ENCODE results near the gene AKAP13. TPM values are rescaled to one million over a fixed set of nuclear protein-coding genes. Genes with fewer than 3 reads are reported as not detected.

The AKAP13 gene
- total and polyA plus RNA-seq, 2 donors (not counting 1 experiment from before 2014, with no cell fraction given): 73.8 to 358 TPM

DNA sequence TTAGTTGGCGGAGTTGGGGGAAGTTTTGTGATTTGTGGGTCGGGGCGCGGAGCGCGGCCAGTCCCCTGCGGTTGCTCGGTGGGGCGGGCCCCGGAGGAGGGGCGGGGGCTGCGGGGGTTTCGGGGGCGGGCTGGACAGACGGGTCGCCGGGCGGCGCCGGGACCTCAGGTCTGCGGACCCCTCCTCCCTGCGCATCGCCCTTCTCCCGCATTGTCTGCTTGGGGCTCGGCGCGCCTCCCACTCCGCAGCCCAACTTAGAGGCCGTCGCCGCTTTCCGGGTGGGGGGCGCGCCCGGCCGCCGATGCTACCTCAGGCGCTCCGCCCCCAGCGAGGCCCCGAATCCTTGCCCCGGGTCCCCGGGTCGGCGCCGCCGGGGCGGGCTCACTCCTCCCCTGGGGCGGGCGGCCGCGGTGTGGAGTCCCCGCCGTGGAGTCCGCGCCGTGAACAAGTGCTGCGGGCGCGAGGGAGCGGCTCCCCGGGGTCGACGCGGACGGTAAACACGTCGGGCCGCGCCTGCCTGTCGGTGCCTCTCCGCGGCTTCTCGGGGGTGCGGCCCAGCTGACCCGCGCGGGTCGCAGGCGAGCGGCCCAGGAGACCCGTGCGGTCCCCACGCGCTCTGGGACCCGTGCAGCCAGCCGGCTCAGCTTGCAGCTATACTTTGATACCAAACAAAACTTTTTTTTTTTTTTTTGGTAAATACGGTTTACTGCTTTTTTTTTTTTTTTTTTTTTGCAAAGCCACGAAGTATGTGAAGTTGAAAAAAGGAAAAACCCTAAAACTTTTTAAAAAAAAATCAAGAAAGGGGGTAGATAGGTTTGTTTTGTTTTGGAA lies 624 bp downstream of the AKAP13 start:
- Mint-ChIP-seq H3K4me1 (peaks cover 48% of the 10 kb centered on the region), H3K4me3 (peak overlapping the region; percentile 86), H3K27me3 (no peaks in the 10 kb centered on the region), H3K9me3 (ENCODE audit: insufficient read depth) (no peaks in the 10 kb centered on the region), H3K27ac (peak overlapping the region; percentile 90)
- Histone ChIP-seq H3K9ac (ENCODE audit: low read length) (peak overlapping the region; percentile 75), H3K79me2 (ENCODE audit: control insufficient read depth, insufficient read depth, low read length) (peaks cover 46% of the 10 kb centered on the region), H3K27me3 (replicated peaks in 1 of 4; ENCODE audit: control extremely low read depth in 1 of 4, control insufficient read depth in 3 of 4, insufficient read depth in 4 of 4, low read length in 3 of 4) (peaks cover 0 to 4% (median 0%) of the 10 kb centered on the region in 4 experiments), H3K4me1 (ENCODE audit: control insufficient read depth in 2 of 2, insufficient read depth in 2 of 2, low read length in 2 of 2) (peaks cover 35 to 42% of the 10 kb centered on the region in 2 donors), H3K27ac (ENCODE audit: low read length in 2 of 2) (peak overlapping the region; percentile 66 to 74), H3K4me3 (ENCODE audit: control extremely low read depth in 1 of 5, extremely low read depth in 1 of 5, insufficient read depth in 1 of 5, low read depth in 2 of 5, low read length in 4 of 5) (peak overlapping the region; percentile 65 to 88 (median 69)), H2AFZ (ENCODE audit: insufficient read depth, low read depth, low read length, poor library complexity, severe bottlenecking) (peak overlapping the region; percentile 48), H3K9me3 (ENCODE audit: control extremely low read depth in 1 of 3, control insufficient read depth in 2 of 3, insufficient read depth in 1 of 3, low read length in 2 of 3) (no peaks in the 10 kb centered on the region), H3K4me2 (replicated peaks; ENCODE audit: low read depth, low read length, poor library complexity, severe bottlenecking) (peak overlapping the region; percentile 78), H3K36me3 (replicated peaks in 1 of 2; ENCODE audit: control extremely low read depth in 1 of 2, control insufficient read depth in 1 of 2, extremely low read depth in 1 of 2, insufficient read depth in 2 of 2, low read length in 1 of 2) (no peaks in the 10 kb centered on the region), H4K20me1 (ENCODE audit: control insufficient read depth, insufficient read depth, low read length, poor library complexity, severe bottlenecking) (peaks cover 47% of the 10 kb centered on the region)
- ATAC-seq (ENCODE audit: low read depth) (peak; percentile 38), DNase-seq (peak; percentile 74)
- ChIA-PET POLR2A (interaction anchor here (0.6 to 3.8 kb wide), 14 partner anchors 13 to 86 kb away, joined by 3 to 26 read pairs (median 5); no protein-coding TSS in a partner anchor), CTCF (interaction anchor here (0.7 to 6.3 kb wide), 11 partner anchors 23 to 91 kb away, joined by 3 to 89 read pairs (median 4); no protein-coding TSS in a partner anchor)
- intact Hi-C loops (cut with micrococcal nuclease): loop anchor here (1.0 to 5.0 kb wide), 5 partner anchors 32 to 156 kb away; no protein-coding TSS in a partner anchor
- WGBS (ENCODE audit: insufficient coverage): under 1% methylated on average over 80 of the region's 89 CpGs
- TF ChIP-seq, protein P1, sequence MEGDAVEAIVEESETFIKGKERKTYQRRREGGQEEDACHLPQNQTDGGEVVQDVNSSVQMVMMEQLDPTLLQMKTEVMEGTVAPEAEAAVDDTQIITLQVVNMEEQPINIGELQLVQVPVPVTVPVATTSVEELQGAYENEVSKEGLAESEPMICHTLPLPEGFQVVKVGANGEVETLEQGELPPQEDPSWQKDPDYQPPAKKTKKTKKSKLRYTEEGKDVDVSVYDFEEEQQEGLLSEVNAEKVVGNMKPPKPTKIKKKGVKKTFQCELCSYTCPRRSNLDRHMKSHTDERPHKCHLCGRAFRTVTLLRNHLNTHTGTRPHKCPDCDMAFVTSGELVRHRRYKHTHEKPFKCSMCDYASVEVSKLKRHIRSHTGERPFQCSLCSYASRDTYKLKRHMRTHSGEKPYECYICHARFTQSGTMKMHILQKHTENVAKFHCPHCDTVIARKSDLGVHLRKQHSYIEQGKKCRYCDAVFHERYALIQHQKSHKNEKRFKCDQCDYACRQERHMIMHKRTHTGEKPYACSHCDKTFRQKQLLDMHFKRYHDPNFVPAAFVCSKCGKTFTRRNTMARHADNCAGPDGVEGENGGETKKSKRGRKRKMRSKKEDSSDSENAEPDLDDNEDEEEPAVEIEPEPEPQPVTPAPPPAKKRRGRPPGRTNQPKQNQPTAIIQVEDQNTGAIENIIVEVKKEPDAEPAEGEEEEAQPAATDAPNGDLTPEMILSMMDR (IDR thresholded peaks at IDR 0.05): no peak
- TF ChIP-seq EZH2 (IDR thresholded peaks at IDR 0.05; ENCODE audit: borderline replicate concordance, insufficient read depth, low read depth, low read length, poor library complexity, severe bottlenecking): no peak

Data from B cell (primary cell).